Keratinocyte (primary cell): Measurements from ENCODE around the gene IL37. TPM values are rescaled to one million over a fixed set of nuclear protein-coding genes. Genes with fewer than 3 reads are reported as not detected.

ENCODE experiments used
- DNase-seq: peaks from one replicate; pipeline ENCODE4 v3.0.0-alpha.2; 2011; ENCODE audit warnings: low read depth, missing footprints, low spot score
- FAIRE-seq: peaks from 2 replicates; lab custom pipeline; 2011; peaks lifted over from hg19 to GRCh38; lab: Jason Lieb, UNC
- H2AFZ ChIP-seq: 2 replicates; pipeline ENCODE4 v1.6.0; 2012; ENCODE audit warnings: low read length, control low read depth, inconsistent platforms; ENCODE audit not compliant: control insufficient read depth
- H3K27ac ChIP-seq: 2 replicates; pipeline ENCODE4 v1.5.1; 2011; ENCODE audit warnings: low read length; ENCODE audit not compliant: control insufficient read depth, insufficient read depth
- H3K27me3 ChIP-seq: 3 replicates; pipeline ENCODE4 v1.6.0; 2011; ENCODE audit warnings: low read length; ENCODE audit not compliant: control insufficient read depth, insufficient read depth; ENCODE audit errors: extremely low read depth
- H3K36me3 ChIP-seq, 2 experiments: 2 replicates in 1 of 2; 3 replicates in 1 of 2; pipeline ENCODE4 v1.5.1; 2011; ENCODE audit warnings: low read length in 2 of 2, mild to moderate bottlenecking in 1 of 2; ENCODE audit not compliant: control insufficient read depth in 2 of 2, insufficient read depth in 2 of 2; ENCODE audit errors: extremely low read depth in 1 of 2
- H3K4me1 ChIP-seq: 3 replicates; pipeline ENCODE4 v1.5.1; 2011; ENCODE audit warnings: low read length; ENCODE audit not compliant: control insufficient read depth, insufficient read depth; ENCODE audit errors: extremely low read depth
- H3K4me2 ChIP-seq: 3 replicates; pipeline ENCODE4 v1.6.0; 2011; ENCODE audit warnings: low read depth, low read length; ENCODE audit not compliant: control insufficient read depth, insufficient read depth; ENCODE audit errors: extremely low read depth
- H3K4me3 ChIP-seq, 3 experiments: fragments of 200-600 bp in 1 of 3; sonication (generic) in 1 of 3; 2 replicates in 2 of 3; 3 replicates in 1 of 3; pipeline ENCODE4 v1.5.1; 2011 to 2016; ENCODE audit warnings: low read length in 3 of 3, mild to moderate bottlenecking in 3 of 3, control low read depth in 2 of 3, inconsistent platforms in 1 of 3, low read depth in 1 of 3, mixed read lengths in 1 of 3, mixed run types in 1 of 3, moderate library complexity in 1 of 3; ENCODE audit not compliant: control insufficient read depth in 2 of 3, insufficient read depth in 2 of 3; ENCODE audit errors: extremely low read depth in 1 of 3
- H3K79me2 ChIP-seq: 2 replicates; pipeline ENCODE4 v1.6.0; 2012; ENCODE audit warnings: low read length; ENCODE audit not compliant: control insufficient read depth, insufficient read depth
- H3K9ac ChIP-seq: 3 replicates; pipeline ENCODE4 v1.6.0; 2011; ENCODE audit warnings: low read length; ENCODE audit not compliant: control insufficient read depth, insufficient read depth; ENCODE audit errors: extremely low read depth
- H3K9me1 ChIP-seq: 3 replicates; pipeline ENCODE4 v1.6.0; 2011; ENCODE audit warnings: low read length; ENCODE audit not compliant: control insufficient read depth, insufficient read depth; ENCODE audit errors: extremely low read depth
- H3K9me3 ChIP-seq: 2 replicates; pipeline ENCODE4 v1.5.1; 2012; ENCODE audit warnings: low read depth, low read length; ENCODE audit not compliant: control insufficient read depth
- H4K20me1 ChIP-seq: 3 replicates; pipeline ENCODE4 v1.6.0; 2011; ENCODE audit warnings: low read length; ENCODE audit not compliant: control insufficient read depth, insufficient read depth; ENCODE audit errors: extremely low read depth
- EZH2 ChIP-seq: IDR thresholded peaks from one replicate; pipeline ENCODE4 v1.6.1; 2012; ENCODE audit warnings: inconsistent platforms, mild to moderate bottlenecking, low read length, moderate library complexity
- dilution Hi-C: fragments of 300-500 bp; cut with MboI; formaldehyde crosslinking; loops from one replicate; pipeline ENCODE4 v1.7.0; 2020; ENCODE audit warnings: low sequenced_read_pairs; ENCODE audit not compliant: extremely low pct_ligation_motif_present
- polyA plus RNA-seq, 5 experiments: library from polyadenylated mRNA; depleted of rRNA in 3 of 5; stranded (reverse) in 3 of 5; stranded (forward) in 1 of 5; unstranded in 1 of 5; fragments of >200 nt; gene quantifications; 1 replicate in 1 of 5; 2 replicates in 3 of 5; 3 replicates in 1 of 5; pipeline versions ENCODE4 v1.2.1 to v1.2.3, GENCODE V29; 2011 to 2012; ENCODE audit warnings: missing spikeins in 2 of 5, low read depth in 1 of 5, low replicate concordance in 1 of 5
- TF ChIP-seq, protein P1 (sequence below), 3 experiments: IDR thresholded peaks in 1 of 3; conservative IDR thresholded peaks in 1 of 3; optimal IDR thresholded peaks in 1 of 3; 2 replicates in 2 of 3; 3 replicates in 1 of 3; pipeline versions ENCODE3 to v1.5.1; 2011; ENCODE audit warnings: low read length in 3 of 3, mild to moderate bottlenecking in 3 of 3, moderate library complexity in 2 of 3, control low read depth in 1 of 3, inconsistent platforms in 1 of 3; ENCODE audit not compliant: insufficient read depth in 2 of 3; ENCODE audit errors: extremely low read depth in 1 of 3

IL37 gene
- polyA plus RNA-seq, 1 donor (not counting 4 experiments of a cell fraction or from before 2014, with no cell fraction given): 0.63 TPM

DNA sequence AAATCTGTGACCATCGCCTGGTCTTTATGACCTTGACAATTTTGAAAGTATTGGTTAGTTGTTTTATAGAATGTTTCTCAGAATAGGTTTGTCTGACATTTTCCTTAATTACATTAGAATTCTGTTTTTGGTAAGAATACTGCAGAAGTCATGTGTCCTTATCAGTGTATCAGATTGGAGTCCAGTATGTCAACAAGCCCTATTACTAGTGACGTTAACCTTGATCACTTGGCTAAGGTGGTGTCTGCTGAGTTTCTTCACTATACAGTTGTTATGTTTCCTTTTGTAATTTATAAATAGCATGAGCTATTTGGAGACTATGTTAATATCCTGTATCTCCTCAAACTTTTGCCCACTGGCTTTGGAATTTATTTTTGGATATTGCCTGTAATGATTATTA lies 56.1 kb downstream of the IL37 start:
- Histone ChIP-seq H3K9ac (no peak overlapping the region), H3K36me3 (no peaks in the 10 kb centered on the region), H3K79me2 (no peaks in the 10 kb centered on the region), H2AFZ (no peak overlapping the region), H3K4me3 (no peak overlapping the region), H3K27me3 (no peaks in the 10 kb centered on the region), H3K9me1 (no peaks in the 10 kb centered on the region), H3K4me1 (peaks cover 3% of the 10 kb centered on the region), H3K9me3 (no peaks in the 10 kb centered on the region), H3K4me2 (no peak overlapping the region), H4K20me1 (no peaks in the 10 kb centered on the region), H3K27ac (no peak overlapping the region)
- TF ChIP-seq, protein P1, sequence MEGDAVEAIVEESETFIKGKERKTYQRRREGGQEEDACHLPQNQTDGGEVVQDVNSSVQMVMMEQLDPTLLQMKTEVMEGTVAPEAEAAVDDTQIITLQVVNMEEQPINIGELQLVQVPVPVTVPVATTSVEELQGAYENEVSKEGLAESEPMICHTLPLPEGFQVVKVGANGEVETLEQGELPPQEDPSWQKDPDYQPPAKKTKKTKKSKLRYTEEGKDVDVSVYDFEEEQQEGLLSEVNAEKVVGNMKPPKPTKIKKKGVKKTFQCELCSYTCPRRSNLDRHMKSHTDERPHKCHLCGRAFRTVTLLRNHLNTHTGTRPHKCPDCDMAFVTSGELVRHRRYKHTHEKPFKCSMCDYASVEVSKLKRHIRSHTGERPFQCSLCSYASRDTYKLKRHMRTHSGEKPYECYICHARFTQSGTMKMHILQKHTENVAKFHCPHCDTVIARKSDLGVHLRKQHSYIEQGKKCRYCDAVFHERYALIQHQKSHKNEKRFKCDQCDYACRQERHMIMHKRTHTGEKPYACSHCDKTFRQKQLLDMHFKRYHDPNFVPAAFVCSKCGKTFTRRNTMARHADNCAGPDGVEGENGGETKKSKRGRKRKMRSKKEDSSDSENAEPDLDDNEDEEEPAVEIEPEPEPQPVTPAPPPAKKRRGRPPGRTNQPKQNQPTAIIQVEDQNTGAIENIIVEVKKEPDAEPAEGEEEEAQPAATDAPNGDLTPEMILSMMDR (optimal IDR thresholded peaks at IDR 0.05 in 1 of 3, IDR thresholded peaks at IDR 0.05 in 1 of 3, conservative IDR thresholded peaks at IDR 0.05 in 1 of 3; ENCODE audit: extremely low read depth in 1 of 3, insufficient read depth in 2 of 3, low read length in 3 of 3): no peak
- TF ChIP-seq EZH2: no peak
- FAIRE-seq (no peak), DNase-seq (no peak)
- dilution Hi-C loops: no loop called here

Other genes with a start within 250 kb of the IL37 start
- gene NT5DC4, start 190.1 kb upstream of the IL37 start, polyA plus RNA-seq: 0.03 to 1.00 TPM (median 0.07 TPM) in 3 replicates
- gene CKAP2L, start 146.6 kb upstream of the IL37 start, polyA plus RNA-seq: 1.2 to 10.9 TPM (median 9.3 TPM) in 3 replicates
- gene IL1A, start 126.7 kb upstream of the IL37 start, polyA plus RNA-seq: 146 to 269 TPM (median 240 TPM) in 3 replicates
- 221 to 291 TPM (median 232 TPM) in 3 replicates for gene IL1B, start 74.4 kb upstream of the IL37 start, polyA plus RNA-seq
- gene IL36G, start 66.8 kb downstream of the IL37 start, polyA plus RNA-seq: 8.0 to 62.8 TPM (median 20.2 TPM) in 3 replicates
- gene IL36A, start 94.3 kb downstream of the IL37 start, polyA plus RNA-seq: not detected in 3 replicates
- gene IL36B, start 141.7 kb downstream of the IL37 start, polyA plus RNA-seq: 0.14 to 0.21 TPM (median 0.14 TPM) in 3 replicates
- gene IL36RN, start 148.0 kb downstream of the IL37 start, polyA plus RNA-seq: 1.7 to 7.9 TPM (median 3.9 TPM) in 3 replicates
- 0.15 to 0.75 TPM (median 0.37 TPM) in 3 replicates for gene IL1F10, start 156.8 kb downstream of the IL37 start, polyA plus RNA-seq
- gene IL1RN, start 216.4 kb downstream of the IL37 start, polyA plus RNA-seq: 114 to 190 TPM (median 128 TPM) in 3 replicates